OCI-LY1 (cell line): Measurements from ENCODE around the gene C9orf43.

Experiments used
- H2AFZ ChIP-seq: fragments of 200-600 bp; sonication (generic), shearing (Covaris generic); 2 replicates; pipeline ENCODE4 v1.6.0; 2014; ENCODE audit warnings: antibody characterized with exemption, mild to moderate bottlenecking, low read length
- H3F3A ChIP-seq: fragments of 200-600 bp; sonication (generic), shearing (Covaris generic); 2 replicates; pipeline ENCODE4 v1.6.0; 2014; ENCODE audit warnings: mild to moderate bottlenecking, antibody characterized with exemption, low read length, moderate library complexity; ENCODE audit not compliant: insufficient read depth
- H3K27ac ChIP-seq: fragments of 200-600 bp; sonication (generic); 2 replicates; pipeline ENCODE4 v1.5.1; 2014; ENCODE audit warnings: low read length, mixed run types, mild to moderate bottlenecking, low read depth; ENCODE audit not compliant: poor library complexity, severe bottlenecking
- H3K27me3 ChIP-seq: fragments of 200-600 bp; sonication (generic); 2 replicates; pipeline ENCODE4 v1.6.0; 2014; ENCODE audit warnings: antibody characterized with exemption, mild to moderate bottlenecking, low read length, moderate library complexity; ENCODE audit not compliant: insufficient read depth
- H3K36me3 ChIP-seq: fragments of 200-600 bp; sonication (generic); 2 replicates; pipeline ENCODE4 v1.6.1; 2014; ENCODE audit warnings: mild to moderate bottlenecking, antibody characterized with exemption, low read length, moderate library complexity, mixed read lengths; ENCODE audit not compliant: insufficient read depth
- H3K4me1 ChIP-seq: fragments of 200-600 bp; sonication (generic); 2 replicates; pipeline ENCODE4 v1.5.1; 2014; ENCODE audit warnings: mild to moderate bottlenecking, low read length, moderate library complexity; ENCODE audit not compliant: insufficient read depth, severe bottlenecking
- H3K4me2 ChIP-seq: fragments of 200-600 bp; sonication (generic), shearing (Covaris generic); 2 replicates; pipeline ENCODE4 v1.6.1; 2014; ENCODE audit warnings: low read length
- H3K4me3 ChIP-seq: fragments of 200-600 bp; sonication (generic); 2 replicates; pipeline ENCODE4 v1.5.1; 2014; ENCODE audit warnings: low read length, low read depth, mild to moderate bottlenecking, mixed read lengths; ENCODE audit not compliant: poor library complexity, severe bottlenecking
- H3K79me2 ChIP-seq: fragments of 200-600 bp; shearing (Covaris generic); 2 replicates; pipeline ENCODE4 v1.6.1; 2016; ENCODE audit warnings: mixed run types, low read length, mixed read lengths; ENCODE audit not compliant: insufficient read depth
- H3K9ac ChIP-seq: fragments of 200-600 bp; sonication (generic), shearing (Covaris generic); 2 replicates; pipeline ENCODE4 v1.6.1; 2014; ENCODE audit warnings: mild to moderate bottlenecking, low read length, mixed read lengths
- H3K9me2 ChIP-seq: fragments of 200-600 bp; sonication (generic), shearing (Covaris generic); 2 replicates; pipeline ENCODE4 v1.6.1; 2014; ENCODE audit warnings: low read depth, mild to moderate bottlenecking, low read length, mixed read lengths
- H3K9me3 ChIP-seq: fragments of 200-600 bp; shearing (Covaris generic); 2 replicates; pipeline ENCODE4 v1.6.1; 2014; ENCODE audit warnings: low read length, mixed read lengths
- H4K20me1 ChIP-seq: fragments of 200-600 bp; sonication (generic), shearing (Covaris generic); 2 replicates; pipeline ENCODE4 v1.6.0; 2016; ENCODE audit warnings: mild to moderate bottlenecking, low read length; ENCODE audit not compliant: insufficient read depth
- CTCF ChIP-seq: fragments of 200-600 bp; sonication (generic), shearing (Covaris generic); IDR thresholded peaks from 2 replicates; pipeline ENCODE4 v1.5.1; 2017; ENCODE audit warnings: mild to moderate bottlenecking, antibody characterized with exemption, low read length, moderate library complexity, mixed read lengths
- EZH2 ChIP-seq: fragments of 200-600 bp; sonication (generic), shearing (Covaris generic); IDR thresholded peaks from 2 replicates; pipeline ENCODE4 v1.8.0; 2017; ENCODE audit warnings: borderline replicate concordance, mixed run types, mild to moderate bottlenecking, antibody characterized with exemption, low read length, moderate library complexity, mixed read lengths

Gene C9orf43

GRCh38 chr9:113462781-113463286 lies 52.3 kb downstream of the C9orf43 start:
- Histone ChIP-seq H3K9me3 (0 out of 2 replicates have a peak, but pooled peaks cover 3% of the 10 kb centered on the region), H3K4me1 (no peaks in the 10 kb centered on the region), H3K4me2 (no peak overlapping the region), H3K9me2 (no peaks in the 10 kb centered on the region), H3K27ac (no peak overlapping the region), H3K36me3 (no peaks in the 10 kb centered on the region), H3K4me3 (no peak overlapping the region), H4K20me1 (no peaks in the 10 kb centered on the region), H3K27me3 (no peaks in the 10 kb centered on the region), H3K79me2 (no peaks in the 10 kb centered on the region), H2AFZ (no peak overlapping the region), H3K9ac (no peak overlapping the region), H3F3A (no peaks in the 10 kb centered on the region)
- TF ChIP-seq CTCF (no peak), EZH2 (no peak)

DNA sequence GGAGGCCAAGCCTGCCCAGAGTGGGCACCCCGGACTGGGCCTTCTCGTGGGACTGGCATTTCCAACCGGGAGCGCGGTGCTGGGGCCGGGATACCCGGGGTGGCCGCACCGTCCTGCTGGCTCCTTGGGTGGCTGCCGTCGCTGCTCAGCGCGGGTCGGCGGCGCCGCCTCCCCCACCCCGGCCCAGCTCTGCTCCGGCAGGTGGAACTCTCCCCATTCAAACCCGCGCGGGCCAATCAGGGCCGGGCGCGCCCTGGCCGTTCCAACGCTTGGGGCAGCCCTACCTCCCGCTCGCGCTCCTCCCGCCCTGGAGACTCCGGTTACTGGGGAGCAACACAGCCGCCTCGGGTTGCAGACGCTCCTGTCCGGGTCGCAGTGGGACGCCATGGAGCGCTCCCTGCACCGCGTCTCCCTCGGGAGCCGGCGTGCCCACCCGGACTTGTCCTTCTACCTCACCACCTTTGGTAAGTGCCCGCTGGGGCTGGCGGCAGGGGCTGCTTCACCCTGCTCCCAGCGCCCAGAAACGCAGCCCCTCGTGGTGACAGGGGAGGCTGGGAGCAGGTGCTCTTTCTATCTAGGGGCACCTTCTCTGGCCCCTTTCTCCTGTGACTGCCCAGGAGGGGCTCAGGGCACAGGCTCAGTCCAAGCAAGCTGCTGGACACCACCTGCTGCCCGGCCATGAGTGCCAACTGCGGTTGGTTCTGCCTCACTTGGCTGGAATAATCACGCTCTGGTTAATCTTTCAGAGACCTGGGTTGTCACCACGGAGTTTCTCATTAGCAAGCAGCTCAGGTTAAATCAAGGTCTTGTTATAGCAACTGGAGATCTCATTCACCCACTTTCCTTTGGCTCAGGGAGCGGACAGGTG lies 53.1 kb downstream of the C9orf43 start, which contains the start of gene RGS3:
Gene RGS3 (plus strand): TSS at position 310 of the 868 bp plus-strand sequence. CDS start 76 bp downstream, at position 386.
- TF ChIP-seq EZH2: no peak
- TF ChIP-seq CTCF: no peak
- Histone ChIP-seq H3K9me3 (0 out of 2 replicates have a peak, but pooled peaks cover 3% of the 10 kb centered on the region), H3K9ac (no peak within 1 kb of the TSS), H3K9me2 (no peaks in the 10 kb centered on the region), H3K36me3 (no peaks in the 10 kb centered on the region), H3K4me1 (no peaks in the 10 kb centered on the region), H3K27me3 (no peaks in the 10 kb centered on the region), H3K4me3 (no peak within 1 kb of the TSS), H3F3A (no peaks in the 10 kb centered on the region), H3K4me2 (no peak within 1 kb of the TSS), H3K27ac (no peak within 1 kb of the TSS), H3K79me2 (no peaks in the 10 kb centered on the region), H4K20me1 (no peaks in the 10 kb centered on the region), H2AFZ (no peak within 1 kb of the TSS)

DNA sequence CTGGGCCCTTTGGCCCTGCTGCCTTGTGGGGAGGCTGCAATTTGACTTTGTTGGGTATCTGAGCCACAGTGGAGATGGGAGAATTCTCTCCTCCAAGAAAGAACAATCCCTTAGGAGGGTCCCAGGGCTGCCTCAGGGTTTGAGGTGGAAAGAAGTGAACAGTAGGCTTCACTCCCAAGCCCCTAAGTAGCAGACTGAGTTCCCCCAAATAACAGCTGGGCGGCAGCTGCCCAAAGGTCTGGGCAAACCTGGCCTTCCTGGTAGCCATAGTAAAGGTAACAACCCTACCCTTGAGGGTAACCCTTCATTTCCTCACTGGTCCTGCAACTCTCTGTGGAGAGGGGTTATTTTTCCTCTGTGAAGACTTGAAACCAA lies 53.7 kb downstream of the C9orf43 start:
- Histone ChIP-seq H4K20me1 (no peaks in the 10 kb centered on the region), H3K4me1 (no peaks in the 10 kb centered on the region), H3F3A (no peaks in the 10 kb centered on the region), H3K79me2 (no peaks in the 10 kb centered on the region), H3K27me3 (no peaks in the 10 kb centered on the region), H3K27ac (no peak overlapping the region), H3K9me2 (no peaks in the 10 kb centered on the region), H2AFZ (no peak overlapping the region), H3K9me3 (0 out of 2 replicates have a peak, but pooled peaks cover 3% of the 10 kb centered on the region), H3K4me2 (no peak overlapping the region), H3K4me3 (no peak overlapping the region), H3K9ac (no peak overlapping the region), H3K36me3 (no peaks in the 10 kb centered on the region)
- TF ChIP-seq EZH2 (no peak), CTCF (no peak)
